Pancreas (tissue), 10 donors: Measurements from ENCODE around the gene PARP8. TPM values are rescaled to one million over a fixed set of nuclear protein-coding genes. Genes with fewer than 3 reads are reported as not detected.
"Not testable (repeated sequence)": the region's sequence is repeated elsewhere in the genome, so short reads cannot be mapped to it uniquely, and the experiment has no call there.

Experiments used
- ATAC-seq, 4 donors: fragments of 200-7000 bp; cut with Tn5 transposase; one replicate each; pipeline versions ENCODE4 v1.8.0 to v1.9.1; 2020; ENCODE audit warnings: mild to moderate bottlenecking in 4 of 4, moderate library complexity in 4 of 4
- DNase-seq, 6 donors: peaks; one replicate each; pipeline ENCODE4 v3.0.0-alpha.2; 2020
- FAIRE-seq: peaks from 2 replicates; lab custom pipeline; 2012; peaks lifted over from hg19 to GRCh38; lab: Jason Lieb, UNC
- H3K27ac ChIP-seq, 4 donors: fragments of 200-600 bp; sonication (generic); 1 replicate in 3 of 4; 2 replicates in 1 of 4; pipeline versions ENCODE4 v1.5.0 to v1.8.0; 2020
- H3K27me3 ChIP-seq, 4 donors: fragments of 200-600 bp; one replicate each; pipeline ENCODE4 v1.8.0; 2021
- H3K36me3 ChIP-seq, 3 donors: fragments of 200-600 bp; sonication (generic) in 1 of 3; one replicate each; pipeline versions ENCODE4 v1.5.0 to v1.8.0; 2020 to 2021
- H3K4me1 ChIP-seq, 3 donors: fragments of 200-600 bp; one replicate each; pipeline ENCODE4 v1.8.0; 2021
- H3K4me3 ChIP-seq, 4 donors: fragments of 200-600 bp; sonication (generic) in 2 of 4; one replicate each; pipeline versions ENCODE4 v1.5.0 to v1.8.0; 2020 to 2021
- H3K9me3 ChIP-seq, 4 donors: fragments of 200-600 bp; one replicate each; pipeline ENCODE4 v1.8.0; 2021
- WGBS, 2 donors: extraction: QIAGEN DNeasy Blood & Tissue Kit; methylation state at CpG; one replicate each; pipeline ENCODE4 v1.1.7; 2013; 5-methylcytosine and 5-hydroxymethylcytosine counted together
- intact Hi-C, 3 donors: fragments of 100-400 bp; cut with DNase I; formaldehyde crosslinking; loops; one replicate each; pipeline versions ENCODE4 v1.11.1 to v1.14.2; 2022
- polyA plus RNA-seq, 2 donors: library from polyadenylated mRNA; stranded (reverse); fragments of 200-250 nt; gene quantifications; one replicate each; pipeline ENCODE4 v1.2.3, GENCODE V29; 2013
- total RNA-seq, 6 donors: library from RNA; stranded (reverse); fragmentation: NEBNext Ultra II Directional in 4 of 6; extraction: Animal tissue kit (Norgen Biotek cat#: 25700) in 4 of 6; gene quantifications; one replicate each; pipeline versions ENCODE4 v1.2.1 to v1.2.4, GENCODE V29; 2021 to 2023
- TF ChIP-seq, protein P1 (sequence below), 4 donors: fragments of 200-600 bp; sonication (generic) in 3 of 4; IDR thresholded peaks; one replicate each; pipeline versions ENCODE4 v1.5.0 to v1.8.0; 2021; ENCODE audit warnings: antibody characterized with exemption in 4 of 4
- donor health status: healthy with polysubstance abuse.
- donor health status: DM: no; HTN: no; CAD: no; lungs with moderate emphysema.
- donor health status: DM: no; HTN: no; CAD: no.
- donor health status: control.
- donor health status: control.
- donor health status: Bipolar disorder and iron deficiency.
- donor health status: DM: yes; HTN: yes; CAD: no.
- donor health status: DM: no; HTN: no; CAD: no.
- donor health status: DM: no; HTN: no; CAD: no.
- donor health status: DM: yes; HTN: yes; CAD: no.

Gene PARP8
- total and polyA plus RNA-seq, 8 donors: 4.7 to 25.0 (median 13.4) TPM

DNA sequence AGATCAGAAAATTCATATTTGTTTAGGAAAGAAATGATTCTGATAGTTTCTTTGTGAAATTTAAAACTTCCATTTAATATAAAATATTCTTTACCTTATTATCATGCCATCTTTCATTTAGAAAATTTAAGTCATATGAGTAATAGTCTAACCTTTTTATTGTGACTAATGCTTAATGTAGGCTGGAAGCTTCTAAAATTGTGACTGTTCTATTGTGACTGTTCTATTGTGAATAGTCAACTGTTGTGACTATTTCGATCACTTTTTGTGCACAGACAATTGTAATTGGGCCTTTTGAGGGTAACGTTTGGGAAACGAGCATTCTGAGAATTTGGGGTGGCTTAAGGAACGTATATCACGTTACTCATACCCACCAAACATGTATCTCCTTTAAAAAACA is 100.0 kb downstream of the PARP8 start:
- no peaks in the 10 kb centered on the region for H3K9me3 ChIP-seq
- 91 to 96% methylated on average over 5 of the region's 5 CpGs for WGBS, 2 donors
- H3K27me3 ChIP-seq: no peaks in the 10 kb centered on the region
- intact Hi-C loops: no loop called here
- FAIRE-seq (peak; percentile 70), DNase-seq (no peak), ATAC-seq (no peak)
- H3K4me3 ChIP-seq: no peak overlapping the region
- TF ChIP-seq, protein P1, sequence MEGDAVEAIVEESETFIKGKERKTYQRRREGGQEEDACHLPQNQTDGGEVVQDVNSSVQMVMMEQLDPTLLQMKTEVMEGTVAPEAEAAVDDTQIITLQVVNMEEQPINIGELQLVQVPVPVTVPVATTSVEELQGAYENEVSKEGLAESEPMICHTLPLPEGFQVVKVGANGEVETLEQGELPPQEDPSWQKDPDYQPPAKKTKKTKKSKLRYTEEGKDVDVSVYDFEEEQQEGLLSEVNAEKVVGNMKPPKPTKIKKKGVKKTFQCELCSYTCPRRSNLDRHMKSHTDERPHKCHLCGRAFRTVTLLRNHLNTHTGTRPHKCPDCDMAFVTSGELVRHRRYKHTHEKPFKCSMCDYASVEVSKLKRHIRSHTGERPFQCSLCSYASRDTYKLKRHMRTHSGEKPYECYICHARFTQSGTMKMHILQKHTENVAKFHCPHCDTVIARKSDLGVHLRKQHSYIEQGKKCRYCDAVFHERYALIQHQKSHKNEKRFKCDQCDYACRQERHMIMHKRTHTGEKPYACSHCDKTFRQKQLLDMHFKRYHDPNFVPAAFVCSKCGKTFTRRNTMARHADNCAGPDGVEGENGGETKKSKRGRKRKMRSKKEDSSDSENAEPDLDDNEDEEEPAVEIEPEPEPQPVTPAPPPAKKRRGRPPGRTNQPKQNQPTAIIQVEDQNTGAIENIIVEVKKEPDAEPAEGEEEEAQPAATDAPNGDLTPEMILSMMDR (IDR thresholded peaks at IDR 0.05): no peak
- no peaks in the 10 kb centered on the region for H3K36me3 ChIP-seq
- no peak overlapping the region for H3K27ac ChIP-seq
- no peaks in the 10 kb centered on the region for H3K4me1 ChIP-seq

DNA sequence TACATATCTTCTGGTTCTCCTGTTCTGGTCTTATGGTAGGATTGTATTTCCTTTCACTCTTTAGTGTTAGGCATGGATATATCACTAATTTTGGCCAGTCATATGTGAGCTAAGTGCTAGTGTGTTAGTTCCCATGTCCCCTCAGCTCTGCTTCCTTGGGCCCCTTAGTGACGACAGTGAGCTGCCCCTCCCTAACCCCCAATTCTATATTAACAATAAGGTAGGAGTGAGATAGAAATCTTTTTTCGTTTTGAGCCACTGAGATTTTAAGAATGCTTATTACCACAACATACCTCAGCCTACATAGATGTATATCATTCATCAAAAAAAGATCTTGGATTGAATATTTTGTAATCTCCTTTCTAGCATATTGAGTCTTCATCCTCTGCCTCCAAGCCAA is 100.5 kb downstream of the PARP8 start:
- intact Hi-C loops: no loop called here
- DNase-seq (no peak), FAIRE-seq (no peak), ATAC-seq (no peak)
- no peaks in the 10 kb centered on the region for H3K9me3 ChIP-seq
- no peaks in the 10 kb centered on the region for H3K27me3 ChIP-seq
- 79 to 82% methylated on average over 2 of the region's 2 CpGs for WGBS, 2 donors
- H3K36me3 ChIP-seq: no peaks in the 10 kb centered on the region
- H3K4me3 ChIP-seq: no peak overlapping the region
- H3K4me1 ChIP-seq: no peaks in the 10 kb centered on the region
- H3K27ac ChIP-seq: no peak overlapping the region
- TF ChIP-seq, protein P1 (IDR thresholded peaks at IDR 0.05): no peak

DNA sequence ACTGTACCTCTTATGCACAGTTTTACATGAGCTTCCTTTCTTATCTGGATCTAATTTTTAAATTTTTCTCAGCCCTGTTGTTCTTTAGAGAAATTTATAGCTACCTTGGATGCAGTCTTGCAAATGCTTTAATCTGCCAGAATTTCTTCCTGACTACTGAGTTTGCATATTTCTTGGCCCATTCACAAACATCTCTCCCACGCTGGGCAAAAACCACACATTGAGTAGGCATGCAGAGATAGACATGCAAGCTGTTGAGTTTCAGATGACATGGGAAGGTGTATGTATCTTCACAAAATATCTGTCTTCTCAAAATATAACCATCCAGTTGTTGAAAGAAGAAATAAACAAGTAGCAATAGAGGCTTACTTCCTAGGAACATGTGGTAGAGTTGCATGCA is 101.2 kb downstream of the PARP8 start:
- TF ChIP-seq, protein P1 (IDR thresholded peaks at IDR 0.05): no peak
- no peak for DNase-seq
- Histone ChIP-seq H3K36me3 (no peaks in the 10 kb centered on the region), H3K27me3 (no peaks in the 10 kb centered on the region), H3K4me3 (no peak overlapping the region), H3K4me1 (no peaks in the 10 kb centered on the region), H3K9me3 (no peaks in the 10 kb centered on the region), H3K27ac (no peak overlapping the region)
- intact Hi-C loops: no loop called here
- ATAC-seq: no peak
- no peak for FAIRE-seq
- WGBS, 2 donors: 90 to 94% methylated on average over 1 of the region's 1 CpG

DNA sequence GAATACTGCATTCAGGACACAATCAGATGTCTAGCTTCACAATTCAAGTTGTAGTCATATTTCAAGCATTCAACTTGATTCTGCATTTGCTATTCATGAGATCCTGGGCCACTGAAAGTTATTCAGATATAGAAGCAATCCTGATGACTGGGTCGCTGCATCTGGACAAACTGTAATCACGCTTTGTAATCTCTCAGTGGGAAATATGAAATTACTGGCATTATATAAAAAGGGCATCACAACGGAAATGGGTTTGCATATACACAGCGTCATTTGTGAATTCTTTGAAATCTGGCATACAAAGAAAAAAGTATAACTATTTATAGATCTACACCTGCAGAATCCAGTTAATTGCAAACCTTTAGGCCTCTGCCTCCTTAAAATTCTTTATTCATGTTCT is 102.2 kb downstream of the PARP8 start:
- WGBS, 2 donors: 90 to 92% methylated on average over 4 of the region's 4 CpGs
- no peak for ATAC-seq
- H3K9me3 ChIP-seq: no peaks in the 10 kb centered on the region
- no peak for FAIRE-seq
- H3K4me3 ChIP-seq: no peak overlapping the region
- H3K36me3 ChIP-seq: no peaks in the 10 kb centered on the region
- DNase-seq: no peak
- TF ChIP-seq, protein P1 (IDR thresholded peaks at IDR 0.05): no peak
- H3K4me1 ChIP-seq: no peaks in the 10 kb centered on the region
- intact Hi-C loops: no loop called here
- no peak overlapping the region for H3K27ac ChIP-seq
- H3K27me3 ChIP-seq: no peaks in the 10 kb centered on the region

DNA sequence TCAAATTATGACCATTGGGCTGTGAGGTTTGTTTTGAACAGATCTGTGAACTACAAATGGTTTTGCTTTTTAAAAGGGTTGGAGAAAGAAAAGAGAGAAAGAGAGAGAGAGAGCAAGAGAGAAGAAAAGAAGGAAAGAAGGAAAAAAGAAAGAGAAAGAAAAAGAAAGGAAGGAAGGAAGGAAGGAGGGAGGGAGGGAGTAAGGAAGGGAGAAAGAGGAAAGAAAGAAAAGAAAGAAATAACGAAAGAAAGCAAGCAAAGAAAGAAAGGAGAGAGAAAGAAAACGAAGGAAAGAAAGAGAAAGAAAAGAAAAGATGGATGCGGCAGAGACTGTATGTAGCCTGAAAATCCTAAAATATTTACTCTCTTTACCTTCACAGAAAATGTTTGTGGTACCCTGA is 104.0 kb downstream of the PARP8 start:
- Histone ChIP-seq H3K4me1 (no peaks in the 10 kb centered on the region), H3K27ac (no peak overlapping the region), H3K4me3 (no peak overlapping the region), H3K27me3 (no peaks in the 10 kb centered on the region), H3K9me3 (no peaks in the 10 kb centered on the region), H3K36me3 (no peaks in the 10 kb centered on the region)
- ATAC-seq: no peak
- TF ChIP-seq, protein P1 (IDR thresholded peaks at IDR 0.05): no peak
- intact Hi-C loops: no loop called here
- DNase-seq: no peak
- FAIRE-seq: no peak
- 90 to 93% methylated on average over 3 of the region's 3 CpGs for WGBS, 2 donors

DNA sequence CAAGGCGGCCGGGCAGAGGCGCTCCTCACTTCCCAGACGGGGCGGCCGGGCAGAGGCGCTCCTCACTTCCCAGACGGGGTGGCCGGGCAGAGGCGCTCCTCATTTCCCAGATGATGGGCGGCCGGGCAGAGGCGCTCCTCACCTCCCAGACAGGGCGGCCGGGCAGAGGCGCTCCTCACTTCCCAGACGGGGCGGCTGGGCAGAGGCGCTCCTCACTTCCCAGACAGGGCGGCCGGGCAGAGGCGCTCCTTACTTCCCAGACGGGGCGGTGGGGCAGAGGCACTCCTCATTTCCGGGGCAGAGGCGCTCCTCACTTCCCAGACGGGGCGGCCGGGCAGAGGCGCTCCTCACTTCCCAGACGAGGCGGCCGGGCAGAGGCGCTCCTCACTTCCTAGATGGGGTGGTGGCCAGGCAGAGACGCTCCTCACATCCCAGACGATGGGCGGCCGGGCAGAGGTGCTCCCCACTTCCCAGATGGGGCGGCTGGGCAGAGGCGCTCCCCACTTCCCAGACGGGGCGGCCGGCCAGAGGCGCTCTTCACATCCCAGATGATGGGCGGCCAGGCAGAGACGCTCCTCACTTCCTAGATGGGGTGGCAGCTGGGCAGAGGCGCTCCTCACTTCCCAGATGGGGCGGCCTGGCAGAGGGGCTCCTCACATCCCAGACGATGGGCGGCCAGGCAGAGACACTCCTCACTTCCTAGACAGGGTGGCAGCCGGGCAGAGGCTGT is 108.2 kb downstream of the PARP8 start:
- H3K27ac ChIP-seq, H3K36me3 ChIP-seq, H3K4me1 ChIP-seq, intact Hi-C loops, FAIRE-seq, H3K9me3 ChIP-seq, H3K27me3 ChIP-seq, H3K4me3 ChIP-seq, ATAC-seq: not testable (repeated sequence)
- WGBS, 2 donors: 97 to 98% methylated on average over 44 to 51 of the region's 51 CpGs
- peak in 2 of 6 donors; percentile 12 to 55 for DNase-seq
